GM23248 (cell line): ENCODE data around the gene ZDBF2. TPM values are rescaled to one million over a fixed set of nuclear protein-coding genes. Genes with fewer than 3 reads are reported as not detected.
"Not testable (repeated sequence)": the region's sequence is repeated elsewhere in the genome, so short reads cannot be mapped to it uniquely, and the experiment has no call there.

Experiments used
- DNase-seq: peaks from one replicate; pipeline ENCODE4 v3.0.0-alpha.2; 2015
- H2AFZ ChIP-seq: fragments of 200-600 bp; sonication (generic); 2 replicates; pipeline ENCODE4 v1.6.1; 2016; ENCODE audit warnings: antibody characterized with exemption
- H3F3A ChIP-seq: fragments of 200-600 bp; sonication (generic); 2 replicates; pipeline ENCODE4 v1.6.1; 2016; ENCODE audit warnings: mild to moderate bottlenecking, antibody characterized with exemption, mixed run types; ENCODE audit not compliant: insufficient read depth
- H3K27ac ChIP-seq: fragments of 200-600 bp; sonication (generic); 2 replicates; pipeline ENCODE4 v1.5.1; 2016; ENCODE audit warnings: mild to moderate bottlenecking
- H3K27me3 ChIP-seq: fragments of 200-600 bp; sonication (generic); replicated peaks from 2 replicates; pipeline ENCODE4 v1.6.1; 2016; ENCODE audit warnings: mild to moderate bottlenecking; ENCODE audit not compliant: insufficient read depth
- H3K36me3 ChIP-seq: fragments of 200-600 bp; sonication (generic); 2 replicates; pipeline ENCODE4 v1.6.1; 2016; ENCODE audit warnings: low read depth, mild to moderate bottlenecking
- H3K4me1 ChIP-seq: fragments of 200-600 bp; sonication (generic); 2 replicates; pipeline ENCODE4 v1.6.1; 2016; ENCODE audit warnings: mild to moderate bottlenecking; ENCODE audit not compliant: insufficient read depth
- H3K4me2 ChIP-seq: fragments of 200-600 bp; sonication (generic); one replicate; pipeline ENCODE4 v1.6.1; 2016; ENCODE audit warnings: mild to moderate bottlenecking; ENCODE audit not compliant: unreplicated experiment
- H3K4me3 ChIP-seq: fragments of 200-600 bp; sonication (generic); 2 replicates; pipeline ENCODE4 v1.5.1; 2016; ENCODE audit warnings: mild to moderate bottlenecking
- H3K79me2 ChIP-seq: fragments of 200-600 bp; sonication (generic); 2 replicates; pipeline ENCODE4 v1.6.1; 2016; ENCODE audit warnings: mild to moderate bottlenecking; ENCODE audit not compliant: insufficient read depth
- H3K9ac ChIP-seq: fragments of 200-600 bp; sonication (generic); 2 replicates; pipeline ENCODE4 v1.6.1; 2016; ENCODE audit warnings: mild to moderate bottlenecking
- H3K9me2 ChIP-seq: fragments of 200-600 bp; sonication (generic); 2 replicates; pipeline ENCODE4 v1.6.1; 2016; ENCODE audit warnings: mixed run types, mild to moderate bottlenecking, moderate library complexity; ENCODE audit not compliant: insufficient read depth
- H3K9me3 ChIP-seq: fragments of 200-600 bp; sonication (generic); one replicate; pipeline ENCODE4 v1.6.1; 2017; ENCODE audit warnings: low read depth
- H4K20me1 ChIP-seq: fragments of 200-600 bp; sonication (generic); 2 replicates; pipeline ENCODE4 v1.6.0; 2016; ENCODE audit not compliant: insufficient read depth
- EZH2 ChIP-seq: fragments of 200-600 bp; sonication (generic); IDR thresholded peaks from 2 replicates; pipeline ENCODE4 v1.6.1; 2018; ENCODE audit warnings: antibody characterized with exemption, mild to moderate bottlenecking; ENCODE audit not compliant: insufficient read depth, poor library complexity, severe bottlenecking
- EZH2phosphoT487 ChIP-seq: fragments of 200-600 bp; sonication (generic); IDR thresholded peaks from 2 replicates; pipeline ENCODE4 v1.6.1; 2018; ENCODE audit warnings: antibody characterized with exemption, moderate library complexity, mild to moderate bottlenecking, low read depth; ENCODE audit not compliant: insufficient read depth
- WGBS, 2 experiments: methylation state at CpG; one replicate each; pipeline ENCODE4 v1.1.6; 2015 to 2017; ENCODE audit warnings: low lambda C conversion rate in 2 of 2, low coverage in 1 of 2; ENCODE audit errors: missing lambda C conversion rate in 2 of 2; 5-methylcytosine and 5-hydroxymethylcytosine counted together
- in situ Hi-C: fragments of 300-500 bp; cut with MboI; formaldehyde crosslinking; loops from 2 replicates; pipeline ENCODE4 v1.15.0; 2020
- polyA plus RNA-seq: library from polyadenylated mRNA; unstranded; fragments of >200 nt; fragmentation: Nextera tagmentation; extraction: Ambion mirVana; gene quantifications from 2 replicates; pipeline ENCODE4 v1.2.1, GENCODE V29; 2016
- small RNA-seq: library from RNA; depleted of rRNA; stranded (forward); fragments of <200 nt; gene quantifications from one replicate; pipeline ENCODE3, GENCODE V24; 2014; ENCODE audit warnings: low read depth, low replicate concordance
- total RNA-seq: library from RNA; depleted of rRNA; stranded (reverse); fragments of >200 nt; shearing (Covaris generic); gene quantifications from 2 replicates; pipeline ENCODE4 v1.2.3, GENCODE V29; 2014; rRNA removed

The ZDBF2 gene
- total and polyA plus RNA-seq, 2 experiments from 2014 or later = 3.0 to 10.2 TPM

DNA sequence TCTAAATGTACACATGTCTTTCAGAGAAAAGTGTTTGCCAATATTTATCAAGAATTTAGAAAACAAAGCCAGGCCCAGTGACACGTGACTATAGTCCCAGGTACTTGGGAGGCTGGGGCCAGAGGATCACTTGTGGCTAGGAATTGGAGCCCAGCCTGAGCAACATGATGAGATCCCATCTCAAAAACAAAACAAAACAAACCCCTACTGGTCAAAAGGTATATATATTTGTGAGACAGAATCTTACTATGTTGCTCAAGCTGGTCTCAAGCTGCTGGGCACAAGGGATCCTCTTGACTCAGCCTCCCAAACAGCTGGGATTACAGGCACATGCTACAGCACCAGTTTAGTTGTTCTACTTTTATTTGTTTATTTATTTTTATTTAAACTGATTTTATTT lies 79.2 kb downstream of the ZDBF2 start:
- Histone ChIP-seq H3K9me3 (no peaks in the 10 kb centered on the region), H3K79me2 (no peaks in the 10 kb centered on the region), H3K4me3 (no peak overlapping the region), H3K27ac (no peak overlapping the region), H3K9me2 (no peaks in the 10 kb centered on the region), H4K20me1 (no peaks in the 10 kb centered on the region), H3K27me3 (no peaks in the 10 kb centered on the region; the same call in 1 of the 2 replicates), H3K4me1 (no peaks in the 10 kb centered on the region), H3K4me2 (no peak overlapping the region), H2AFZ (no peak overlapping the region), H3F3A (no peaks in the 10 kb centered on the region), H3K9ac (no peak overlapping the region), H3K36me3 (no peaks in the 10 kb centered on the region)
- TF ChIP-seq EZH2phosphoT487 = no peak
- WGBS, 2 experiments = 51 to 56% methylated on average over 1 of the region's 1 CpG
- in situ Hi-C loops = no loop called here
- peak; percentile 16 for DNase-seq

DNA sequence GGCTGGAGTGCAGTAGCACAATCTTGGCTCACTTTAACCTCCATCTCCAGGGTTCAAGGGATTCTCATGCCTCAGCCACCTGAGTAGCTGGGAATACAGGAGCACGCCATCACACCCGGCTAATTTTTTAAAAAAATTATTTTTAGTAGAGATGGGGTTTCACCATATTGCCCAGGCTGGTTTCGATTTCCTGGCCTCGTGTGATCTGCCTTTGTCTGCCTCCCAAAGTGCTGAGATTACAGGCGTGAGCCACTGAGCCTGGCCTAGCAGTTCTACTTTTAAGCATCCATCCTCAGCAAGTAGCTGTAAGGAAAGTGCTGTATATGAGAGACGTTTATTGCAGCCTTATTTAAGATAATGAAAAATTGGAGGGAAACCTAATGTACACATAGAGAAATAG lies 79.7 kb downstream of the ZDBF2 start:
- no peaks in the 10 kb centered on the region for H3K9me3 ChIP-seq

GRCh38 chr2:206356840-206357239 lies 82.4 kb downstream of the ZDBF2 start:
- H3K4me3 ChIP-seq, DNase-seq, H4K20me1 ChIP-seq, H3K27me3 ChIP-seq, H3F3A ChIP-seq, H3K79me2 ChIP-seq, H3K36me3 ChIP-seq, H3K9me2 ChIP-seq, H3K4me1 ChIP-seq, H2AFZ ChIP-seq, H3K27ac ChIP-seq, H3K9ac ChIP-seq, in situ Hi-C loops, H3K4me2 ChIP-seq, H3K9me3 ChIP-seq: not testable (repeated sequence)
- whole genome bisulfite sequencing, 2 experiments = 90% methylated on average over 6 of the region's 29 CpGs; no CpG with 5 or more reads in 1 of the 2 experiments

More for the DNA sequence above, 79.7 kb downstream of the ZDBF2 start:
- Histone ChIP-seq H2AFZ (no peak overlapping the region), H3K4me2 (no peak overlapping the region), H3K36me3 (no peaks in the 10 kb centered on the region), H3K4me1 (no peaks in the 10 kb centered on the region), H3K27me3 (no peaks in the 10 kb centered on the region; the same call in 1 of the 2 replicates), H3K27ac (no peak overlapping the region), H3K9ac (no peak overlapping the region), H3K4me3 (no peak overlapping the region), H3K79me2 (no peaks in the 10 kb centered on the region), H3K9me2 (no peaks in the 10 kb centered on the region), H4K20me1 (no peaks in the 10 kb centered on the region), H3F3A (no peaks in the 10 kb centered on the region)
- in situ Hi-C loops = no loop called here
- 43 to 44% methylated on average over 6 of the region's 6 CpGs for WGBS, 2 experiments
- TF ChIP-seq EZH2phosphoT487 (no peak), EZH2 (no peak)
- DNase-seq = no peak

GRCh38 chr2:206360840-206361239 lies 86.4 kb downstream of the ZDBF2 start:
- H3K4me3 ChIP-seq, H3K4me1 ChIP-seq, H3K9me3 ChIP-seq, H3K27ac ChIP-seq, H3K9ac ChIP-seq, H3F3A ChIP-seq, DNase-seq, in situ Hi-C loops, H2AFZ ChIP-seq, H3K36me3 ChIP-seq, H3K27me3 ChIP-seq, H4K20me1 ChIP-seq, H3K9me2 ChIP-seq, H3K4me2 ChIP-seq, H3K79me2 ChIP-seq: not testable (repeated sequence)
- 46 to 50% methylated on average over 4 to 5 of the region's 5 CpGs for WGBS, 2 experiments

GRCh38 chr2:206361407-206362045 lies 87.1 kb downstream of the ZDBF2 start:
- no peak overlapping the region for H2AFZ ChIP-seq
- TF ChIP-seq EZH2phosphoT487 = no peak
- no peak for TF ChIP-seq EZH2
- H3K79me2 ChIP-seq = no peaks in the 10 kb centered on the region
- no peaks in the 10 kb centered on the region for H3K9me3 ChIP-seq
- DNase-seq = peak; percentile 8
- H3K9me2 ChIP-seq = no peaks in the 10 kb centered on the region
- no peaks in the 10 kb centered on the region; the same call in 1 of the 2 replicates for H3K27me3 ChIP-seq
- H4K20me1 ChIP-seq = no peaks in the 10 kb centered on the region
- no peaks in the 10 kb centered on the region for H3F3A ChIP-seq
- H3K4me2 ChIP-seq = no peak overlapping the region
- no peak overlapping the region for H3K4me3 ChIP-seq
- in situ Hi-C loops = no loop called here
- H3K36me3 ChIP-seq = no peaks in the 10 kb centered on the region
- WGBS, 2 experiments = 37 to 49% methylated on average over 2 of the region's 2 CpGs
- no peak overlapping the region for H3K9ac ChIP-seq
- no peak overlapping the region for H3K27ac ChIP-seq
- H3K4me1 ChIP-seq = no peaks in the 10 kb centered on the region

Small RNAs within 50 kb of the gene (small RNA-seq; reads per million reads assigned to genes)
- gene HMGN1P6 (not detected), gene RN7SKP260 (not detected)

Other genes starting within 250 kb of the ZDBF2 start
- gene INO80D, start 188.5 kb upstream of the ZDBF2 start, total RNA-seq = 4.7 and 4.8 TPM in 2 replicates
- 3.0 and 3.4 TPM in 2 replicates for gene INO80D, start 188.5 kb upstream of the ZDBF2 start, polyA plus RNA-seq
- gene NDUFS1, start 115.2 kb upstream of the ZDBF2 start, total RNA-seq = 77.0 and 87.5 TPM in 2 replicates
- gene NDUFS1, start 115.2 kb upstream of the ZDBF2 start, polyA plus RNA-seq = 49.8 and 52.0 TPM in 2 replicates
- 365 and 382 TPM in 2 replicates for gene EEF1B2, start 114.8 kb upstream of the ZDBF2 start, total RNA-seq
- 390 and 394 TPM in 2 replicates for gene EEF1B2, start 114.8 kb upstream of the ZDBF2 start, polyA plus RNA-seq
- 3.5 and 4.4 TPM in 2 replicates for gene ADAM23, start 168.9 kb downstream of the ZDBF2 start, total RNA-seq
- gene ADAM23, start 168.9 kb downstream of the ZDBF2 start, polyA plus RNA-seq = 1.7 and 1.8 TPM in 2 replicates